Immature natural killer cell (primary cell): ENCODE results near the gene BLID. TPM values are rescaled to one million over a fixed set of nuclear protein-coding genes. Genes with fewer than 3 reads are reported as not detected.

Experiments used
- DNase-seq, 3 donors: peaks; one replicate each; pipeline ENCODE4 v3.0.0; 2022; ENCODE audit warnings: mixed read lengths in 1 of 3
- H3K27ac Mint-ChIP-seq, 6 donors: one replicate each; pipeline ENCODE4 v1.8.0; 2020; ENCODE audit warnings: mixed read lengths in 6 of 6, mild to moderate bottlenecking in 5 of 6, inconsistent platforms in 4 of 6, moderate library complexity in 3 of 6
- H3K27me3 Mint-ChIP-seq, 3 donors: one replicate each; pipeline ENCODE4 v1.8.0; 2020 to 2021; ENCODE audit warnings: low read depth in 3 of 3, mild to moderate bottlenecking in 3 of 3, mixed read lengths in 3 of 3, moderate library complexity in 3 of 3, inconsistent platforms in 1 of 3
- H3K36me3 Mint-ChIP-seq, 3 donors: one replicate each; pipeline ENCODE4 v1.8.0; 2020; ENCODE audit warnings: mixed read lengths in 3 of 3, inconsistent platforms in 2 of 3, mild to moderate bottlenecking in 2 of 3
- H3K4me1 Mint-ChIP-seq, 2 donors: one replicate each; pipeline ENCODE4 v1.8.0; 2020; ENCODE audit warnings: inconsistent platforms in 2 of 2, mild to moderate bottlenecking in 2 of 2, mixed read lengths in 2 of 2, moderate library complexity in 1 of 2
- H3K4me3 Mint-ChIP-seq, 5 donors: one replicate each; pipeline ENCODE4 v1.8.0; 2020; ENCODE audit warnings: mild to moderate bottlenecking in 5 of 5, mixed read lengths in 5 of 5, inconsistent platforms in 3 of 5, moderate library complexity in 3 of 5
- H3K9me3 Mint-ChIP-seq, 6 donors: one replicate each; pipeline ENCODE4 v1.8.0; 2020; ENCODE audit warnings: mild to moderate bottlenecking in 6 of 6, mixed read lengths in 6 of 6, inconsistent platforms in 4 of 6, moderate library complexity in 3 of 6
- polyA plus RNA-seq, 3 donors: library from polyadenylated mRNA; unstranded; fragments of 300-500 nt; fragmentation: Illumina TruSeq; gene quantifications; one replicate each; pipeline ENCODE4 v1.2.3, GENCODE V29; 2021

BLID gene
- polyA plus RNA-seq, 3 donors from 2014 or later = not detected

DNA sequence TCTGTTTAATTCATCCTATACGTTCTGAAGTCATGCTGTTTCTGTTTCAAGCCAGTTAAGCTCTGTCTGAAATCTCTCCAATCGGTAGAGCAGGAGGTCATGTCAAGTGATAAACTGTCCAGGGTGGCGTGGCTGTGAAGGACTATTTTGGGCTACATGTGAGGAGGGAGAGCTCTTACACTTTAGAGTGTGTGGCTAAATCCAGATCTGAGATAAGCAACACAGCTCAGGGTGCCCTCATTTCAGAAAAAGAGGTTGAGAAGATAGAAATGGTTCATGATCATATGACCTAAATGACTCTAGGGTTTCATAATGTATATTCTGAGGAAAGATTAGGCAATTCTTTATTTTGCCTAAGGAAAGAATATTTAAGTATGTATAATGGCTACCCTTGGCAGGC, 8.4 kb downstream of the BLID start:
- Mint-ChIP-seq H3K4me3 (no peak overlapping the region), H3K4me1 (no peaks in the 10 kb centered on the region), H3K27me3 (peaks cover 0 to 4% (median 0%) of the 10 kb centered on the region in 3 donors), H3K9me3 (no peaks in the 10 kb centered on the region), H3K27ac (no peak overlapping the region), H3K36me3 (no peaks in the 10 kb centered on the region)
- no peak for DNase-seq

GRCh38 chr11:122107045-122107444, 9.0 kb downstream of the BLID start:
- H3K27me3 Mint-ChIP-seq = peaks cover 0 to 4% (median 0%) of the 10 kb centered on the region in 3 donors
- no peaks in the 10 kb centered on the region for H3K36me3 Mint-ChIP-seq
- no peak for DNase-seq
- no peaks in the 10 kb centered on the region for H3K4me1 Mint-ChIP-seq
- H3K27ac Mint-ChIP-seq = no peak overlapping the region
- H3K9me3 Mint-ChIP-seq = no peaks in the 10 kb centered on the region
- H3K4me3 Mint-ChIP-seq = no peak overlapping the region

GRCh38 chr11:122105044-122105758, 10.8 kb downstream of the BLID start:
- Mint-ChIP-seq H3K4me3 (no peak overlapping the region), H3K9me3 (no peaks in the 10 kb centered on the region), H3K4me1 (peaks cover 0 to 8% of the 10 kb centered on the region in 2 donors), H3K36me3 (no peaks in the 10 kb centered on the region), H3K27ac (no peak overlapping the region), H3K27me3 (peaks cover 0 to 8% (median 5%) of the 10 kb centered on the region in 3 donors)
- no peak for DNase-seq

- peaks cover 0 to 8% of the 10 kb centered on the region in 2 donors for H3K4me1 Mint-ChIP-seq
- no peak for DNase-seq
- H3K36me3 Mint-ChIP-seq = no peaks in the 10 kb centered on the region
- H3K9me3 Mint-ChIP-seq = peaks cover 0 to 3% (median 0%) of the 10 kb centered on the region in 6 donors
- H3K4me3 Mint-ChIP-seq = no peak overlapping the region
- H3K27ac Mint-ChIP-seq = no peak overlapping the region
- H3K27me3 Mint-ChIP-seq = peaks cover 0 to 11% (median 5%) of the 10 kb centered on the region in 3 donors
These were observed 11.7 kb downstream of the BLID start for GRCh38 chr11:122104341-122104740.

DNA sequence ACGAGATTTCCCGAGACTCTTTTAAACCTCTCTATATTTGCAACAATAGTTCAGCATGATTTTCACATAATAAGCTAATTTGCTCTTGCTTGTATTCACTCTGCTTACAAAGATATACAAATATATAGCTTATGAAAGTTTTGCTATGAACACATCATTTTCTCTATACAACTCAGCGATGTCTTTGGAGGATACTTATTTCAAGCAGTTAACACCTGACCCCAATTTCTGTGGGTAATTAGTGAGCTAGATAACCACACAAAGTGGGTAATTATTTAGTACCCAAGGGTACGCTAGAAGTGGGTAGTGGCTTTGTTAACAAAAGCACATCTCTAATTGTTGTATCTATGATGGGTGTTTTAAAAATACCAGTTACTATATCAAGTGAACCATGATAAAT, 12.3 kb downstream of the BLID start:
- Mint-ChIP-seq H3K9me3 (peaks cover 0 to 3% (median 0%) of the 10 kb centered on the region in 6 donors), H3K27ac (no peak overlapping the region), H3K36me3 (no peaks in the 10 kb centered on the region), H3K4me3 (no peak overlapping the region), H3K4me1 (peaks cover 0 to 8% of the 10 kb centered on the region in 2 donors), H3K27me3 (peaks cover 0 to 11% (median 5%) of the 10 kb centered on the region in 3 donors)
- no peak for DNase-seq

- DNase-seq = no peak
- Mint-ChIP-seq H3K4me1 (peaks cover 0 to 8% of the 10 kb centered on the region in 2 donors), H3K9me3 (peaks cover 0 to 3% (median 0%) of the 10 kb centered on the region in 6 donors), H3K27ac (no peak overlapping the region), H3K27me3 (peaks cover 0 to 14% (median 5%) of the 10 kb centered on the region in 3 donors), H3K36me3 (no peaks in the 10 kb centered on the region), H3K4me3 (no peak overlapping the region)
These were observed 12.7 kb downstream of the BLID start for GRCh38 chr11:122103321-122103720.

GRCh38 chr11:122102426-122102825, 13.6 kb downstream of the BLID start:
- no peak for DNase-seq
- Mint-ChIP-seq H3K4me1 (peaks cover 0 to 8% of the 10 kb centered on the region in 2 donors), H3K4me3 (no peak overlapping the region), H3K27me3 (peaks cover 0 to 14% (median 5%) of the 10 kb centered on the region in 3 donors), H3K27ac (no peak overlapping the region), H3K36me3 (no peaks in the 10 kb centered on the region), H3K9me3 (peaks cover 0 to 3% (median 0%) of the 10 kb centered on the region in 6 donors)

- H3K27me3 Mint-ChIP-seq = peaks cover 3 to 14% (median 5%) of the 10 kb centered on the region in 3 donors
- DNase-seq = no peak
- H3K4me1 Mint-ChIP-seq = peaks cover 0 to 8% of the 10 kb centered on the region in 2 donors
- no peaks in the 10 kb centered on the region for H3K36me3 Mint-ChIP-seq
- H3K27ac Mint-ChIP-seq = no peak overlapping the region
- H3K9me3 Mint-ChIP-seq = peaks cover 0 to 3% (median 0%) of the 10 kb centered on the region in 6 donors
- H3K4me3 Mint-ChIP-seq = no peak overlapping the region
These were observed 14.3 kb downstream of the BLID start for GRCh38 chr11:122101625-122102291.

DNA sequence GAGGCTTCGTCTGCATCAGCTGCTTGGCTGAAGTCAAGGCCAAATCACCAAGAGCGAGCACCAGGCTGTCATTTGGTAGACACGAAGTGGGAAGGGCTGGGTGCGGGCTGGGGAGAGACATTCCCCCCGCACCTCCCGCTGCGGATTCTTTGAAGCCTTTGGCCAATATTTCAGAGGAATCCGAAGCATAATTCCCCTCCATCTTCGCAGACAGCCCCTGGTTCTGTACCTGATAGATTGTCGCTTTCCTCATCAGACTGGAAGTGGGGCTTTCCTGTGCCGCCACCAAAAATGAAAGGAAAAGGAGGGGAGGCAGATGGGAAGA, 15.3 kb downstream of the BLID start:
- H3K4me3 Mint-ChIP-seq = peak overlapping the region in 3 of 5 donors; percentile 31 to 45 (median 36)
- peaks cover 0 to 3% (median 0%) of the 10 kb centered on the region in 6 donors for H3K9me3 Mint-ChIP-seq
- H3K27me3 Mint-ChIP-seq = peaks cover 4 to 10% (median 5%) of the 10 kb centered on the region in 3 donors
- DNase-seq = no peak
- H3K4me1 Mint-ChIP-seq = peaks cover 0 to 8% of the 10 kb centered on the region in 2 donors
- H3K27ac Mint-ChIP-seq = no peak overlapping the region
- no peaks in the 10 kb centered on the region for H3K36me3 Mint-ChIP-seq

DNA sequence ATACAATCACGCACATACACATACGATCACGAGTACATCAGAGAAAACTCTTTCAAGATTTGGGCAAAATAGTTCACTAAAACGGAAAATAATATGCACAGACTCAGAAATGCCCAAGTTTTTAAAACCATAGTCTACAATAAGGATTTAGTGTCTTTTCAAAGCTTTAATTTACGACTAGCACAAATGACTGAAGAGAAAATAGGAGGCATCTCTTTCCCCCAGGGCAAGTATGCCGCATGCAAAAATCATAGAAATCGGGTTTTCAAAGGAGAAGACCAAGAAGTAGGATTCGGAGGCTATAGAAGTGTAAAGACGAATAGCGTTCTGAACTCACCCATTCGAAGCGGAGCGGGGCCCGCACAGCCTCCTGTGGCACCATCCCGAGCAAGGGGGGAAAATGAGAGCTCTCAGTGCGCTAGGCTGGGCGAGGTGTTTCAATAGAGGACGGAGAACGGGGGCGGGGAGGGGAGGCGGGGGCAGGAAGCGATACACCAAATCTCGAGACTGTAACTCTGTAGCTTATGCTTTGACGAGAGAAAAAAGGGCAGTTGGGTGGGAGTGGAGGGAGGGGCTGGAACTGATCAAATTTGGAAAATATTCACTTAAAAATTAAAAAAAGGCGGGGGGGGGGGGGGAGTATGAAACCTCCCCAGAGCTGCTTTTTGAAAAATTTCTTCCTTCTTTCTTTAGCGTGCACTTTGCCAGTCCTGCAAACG, 15.8 kb downstream of the BLID start:
- Mint-ChIP-seq H3K27me3 (peaks cover 5 to 9% (median 8%) of the 10 kb centered on the region in 3 donors), H3K4me3 (peak overlapping the region in 1 of 5 donors; percentile 45), H3K27ac (no peak overlapping the region), H3K9me3 (peaks cover 0 to 3% (median 0%) of the 10 kb centered on the region in 6 donors), H3K36me3 (no peaks in the 10 kb centered on the region), H3K4me1 (peaks cover 0 to 8% of the 10 kb centered on the region in 2 donors)
- no peak for DNase-seq

DNA sequence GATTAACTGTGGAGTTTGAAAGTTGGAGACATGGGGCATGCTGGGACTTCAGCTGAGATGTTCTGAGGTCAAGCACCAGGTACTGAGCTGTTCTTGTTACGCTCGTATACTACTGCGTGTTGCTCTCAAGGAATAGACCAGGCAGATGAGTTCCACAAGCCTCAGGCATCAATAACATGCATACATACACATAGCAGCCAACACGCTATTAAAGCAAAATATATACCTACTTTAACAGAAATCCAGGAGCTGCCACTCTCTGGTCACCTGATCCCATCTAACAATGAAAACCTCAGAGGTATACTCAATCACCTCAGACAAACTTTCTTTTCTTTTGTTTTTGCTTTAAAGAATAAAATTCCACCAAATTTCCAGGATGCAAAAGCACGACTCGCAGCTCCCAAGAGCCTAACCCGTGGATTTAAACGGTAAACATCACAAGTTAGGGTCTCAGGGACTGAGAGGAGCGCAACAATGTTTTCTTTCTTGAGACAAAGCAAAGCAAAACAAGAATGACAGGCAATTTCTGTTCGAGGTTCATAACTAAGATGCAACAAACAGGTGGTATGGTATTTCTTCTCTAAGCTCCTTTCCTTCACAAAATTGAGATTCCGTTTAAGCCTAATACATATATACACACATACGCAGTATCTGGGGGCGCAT, 16.5 kb downstream of the BLID start:
- H3K4me1 Mint-ChIP-seq = peaks cover 0 to 8% of the 10 kb centered on the region in 2 donors
- peaks cover 5 to 9% (median 8%) of the 10 kb centered on the region in 3 donors for H3K27me3 Mint-ChIP-seq
- H3K4me3 Mint-ChIP-seq = peak overlapping the region in 1 of 5 donors; percentile 24
- H3K9me3 Mint-ChIP-seq = peaks cover 0 to 4% (median 0%) of the 10 kb centered on the region in 6 donors
- DNase-seq = no peak
- H3K27ac Mint-ChIP-seq = no peak overlapping the region
- H3K36me3 Mint-ChIP-seq = no peaks in the 10 kb centered on the region

- Mint-ChIP-seq H3K27me3 (peaks cover 5 to 9% (median 8%) of the 10 kb centered on the region in 3 donors), H3K9me3 (peaks cover 0 to 4% (median 0%) of the 10 kb centered on the region in 6 donors), H3K36me3 (no peaks in the 10 kb centered on the region), H3K4me1 (peaks cover 0 to 8% of the 10 kb centered on the region in 2 donors), H3K4me3 (no peak overlapping the region), H3K27ac (no peak overlapping the region)
- no peak for DNase-seq
These were observed 17.6 kb downstream of the BLID start for GRCh38 chr11:122098261-122098980.
